ENCODE results near the gene SNAPC5.

- TF ChIP-seq CTCF (IDR thresholded peaks at IDR 0.05; ENCODE audit: low read length) (no peak), EZH2 (optimal IDR thresholded peaks at IDR 0.05; ENCODE audit: low read depth, low read length) (no peak), EZH2phosphoT487 (IDR thresholded peaks at IDR 0.05; ENCODE audit: low read length) (no peak)
Measured at GRCh38 chr15:66503780-66504562, 6.4 kb upstream of the SNAPC5 start.

Measured in MM.1S (cell line).